Naive B cell (primary cell): ENCODE results near the gene NFKBIL1. TPM values are rescaled to one million over a fixed set of nuclear protein-coding genes. Genes with fewer than 3 reads are reported as not detected.

Experiments used
- ATAC-seq, 2 donors: fragments of 150-1000 bp; cut with Tn5 transposase; 2 replicates each; pipeline ENCODE4 v1.10.0; 2021; ENCODE audit warnings: low read depth in 2 of 2, mild to moderate bottlenecking in 2 of 2, moderate library complexity in 2 of 2
- DNase-seq: peaks from one replicate; pipeline ENCODE4 v3.0.0; 2022
- H3K27ac Mint-ChIP-seq, 6 donors: one replicate each; pipeline ENCODE4 v1.8.0; 2020 to 2022; ENCODE audit warnings: mild to moderate bottlenecking in 6 of 6, mixed read lengths in 6 of 6, moderate library complexity in 5 of 6, inconsistent platforms in 2 of 6
- H3K27me3 Mint-ChIP-seq, 3 donors: one replicate each; pipeline ENCODE4 v1.8.0; 2021 to 2022; ENCODE audit warnings: mixed read lengths in 3 of 3, mild to moderate bottlenecking in 1 of 3
- H3K36me3 Mint-ChIP-seq, 2 donors: one replicate each; pipeline ENCODE4 v1.8.0; 2020 to 2022; ENCODE audit warnings: mixed read lengths in 2 of 2, inconsistent platforms in 1 of 2, mild to moderate bottlenecking in 1 of 2
- H3K4me1 Mint-ChIP-seq, 3 donors: one replicate each; pipeline ENCODE4 v1.8.0; 2020 to 2022; ENCODE audit warnings: mixed read lengths in 3 of 3, inconsistent platforms in 1 of 3, mild to moderate bottlenecking in 1 of 3, moderate library complexity in 1 of 3
- H3K4me3 Mint-ChIP-seq, 8 donors: one replicate each; pipeline ENCODE4 v1.8.0; 2020 to 2022; ENCODE audit warnings: mild to moderate bottlenecking in 8 of 8, mixed read lengths in 8 of 8, moderate library complexity in 8 of 8, inconsistent platforms in 2 of 8
- H3K9me3 Mint-ChIP-seq, 7 donors: one replicate each; pipeline ENCODE4 v1.8.0; 2020 to 2022; ENCODE audit warnings: mixed read lengths in 7 of 7, mild to moderate bottlenecking in 5 of 7, inconsistent platforms in 2 of 7, moderate library complexity in 1 of 7
- polyA plus RNA-seq, 6 donors: library from polyadenylated mRNA; unstranded; fragments of 300-500 nt; fragmentation: Illumina TruSeq; gene quantifications; one replicate each; pipeline ENCODE4 v1.2.3, GENCODE V29; 2021; ENCODE audit warnings: low read depth in 6 of 6

Gene NFKBIL1
- polyA plus RNA-seq, 6 donors from 2014 or later: 0.24 to 11.4 (median 8.9) TPM

- H3K27me3 Mint-ChIP-seq: no peaks in the 10 kb centered on the region
- H3K9me3 Mint-ChIP-seq: no peaks in the 10 kb centered on the region
- ATAC-seq (no peak), DNase-seq (no peak)
- H3K27ac Mint-ChIP-seq: peak overlapping the region in 3 of 6 donors; percentile 12 to 53 (median 22)
- H3K4me1 Mint-ChIP-seq: peaks cover 8 to 14% (median 9%) of the 10 kb centered on the region in 3 donors
- H3K4me3 Mint-ChIP-seq: no peak overlapping the region
- H3K36me3 Mint-ChIP-seq: peaks cover 6 to 13% of the 10 kb centered on the region in 2 donors
Measured at GRCh38 chr6:31529329-31530150, 17.9 kb upstream of the NFKBIL1 start.

DNA sequence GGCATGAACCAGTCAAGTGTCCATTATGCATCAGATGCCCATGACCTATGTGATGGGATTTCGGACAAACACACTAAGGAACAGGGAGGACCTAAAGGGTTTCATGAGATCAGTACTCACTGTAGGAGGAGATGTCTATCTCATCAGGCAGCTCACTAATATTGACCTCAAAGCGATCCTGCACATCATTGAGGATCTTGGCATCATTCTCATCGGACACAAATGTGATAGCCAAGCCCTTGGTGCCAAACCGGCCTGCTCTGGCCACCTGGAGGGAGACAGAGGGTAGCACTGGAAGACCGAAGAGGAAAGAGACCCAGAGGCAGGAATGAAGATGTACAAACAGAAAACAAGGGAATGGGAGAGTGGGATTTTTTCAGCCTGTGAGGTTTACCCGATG, 16.7 kb upstream of the NFKBIL1 start:
- Mint-ChIP-seq H3K27me3 (no peaks in the 10 kb centered on the region), H3K4me1 (peaks cover 10 to 14% (median 11%) of the 10 kb centered on the region in 3 donors), H3K4me3 (no peak overlapping the region), H3K36me3 (peaks cover 11 to 13% of the 10 kb centered on the region in 2 donors), H3K27ac (peak overlapping the region in 2 of 6 donors; percentile 4 to 67), H3K9me3 (no peaks in the 10 kb centered on the region)
- DNase-seq (no peak), ATAC-seq (no peak)

DNA sequence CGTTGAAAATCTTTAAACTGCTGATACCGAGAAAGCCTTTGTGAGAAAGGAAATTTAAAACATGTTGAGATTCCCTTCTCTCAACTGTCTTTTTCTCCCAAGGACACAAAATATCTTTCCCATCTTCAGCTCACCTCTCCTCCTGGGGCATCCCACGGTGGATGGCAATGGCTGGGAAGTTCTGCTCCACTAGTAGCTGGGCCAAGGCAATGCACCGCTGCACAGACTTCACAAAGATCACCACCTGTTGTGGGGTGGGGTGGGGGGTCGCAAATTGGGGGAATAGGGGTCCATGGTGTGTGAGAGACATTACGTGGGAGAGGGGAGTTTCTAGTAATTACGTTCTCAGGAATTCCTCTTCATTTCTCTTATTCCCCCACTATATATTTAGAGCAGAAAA, 16.2 kb upstream of the NFKBIL1 start:
- H3K27ac Mint-ChIP-seq: peak overlapping the region in 1 of 6 donors; percentile 67
- peaks cover 13 to 16% of the 10 kb centered on the region in 2 donors for H3K36me3 Mint-ChIP-seq
- DNase-seq (no peak), ATAC-seq (no peak)
- H3K4me3 Mint-ChIP-seq: no peak overlapping the region
- H3K4me1 Mint-ChIP-seq: peaks cover 15 to 18% (median 16%) of the 10 kb centered on the region in 3 donors
- no peaks in the 10 kb centered on the region for H3K9me3 Mint-ChIP-seq
- H3K27me3 Mint-ChIP-seq: no peaks in the 10 kb centered on the region

DNA sequence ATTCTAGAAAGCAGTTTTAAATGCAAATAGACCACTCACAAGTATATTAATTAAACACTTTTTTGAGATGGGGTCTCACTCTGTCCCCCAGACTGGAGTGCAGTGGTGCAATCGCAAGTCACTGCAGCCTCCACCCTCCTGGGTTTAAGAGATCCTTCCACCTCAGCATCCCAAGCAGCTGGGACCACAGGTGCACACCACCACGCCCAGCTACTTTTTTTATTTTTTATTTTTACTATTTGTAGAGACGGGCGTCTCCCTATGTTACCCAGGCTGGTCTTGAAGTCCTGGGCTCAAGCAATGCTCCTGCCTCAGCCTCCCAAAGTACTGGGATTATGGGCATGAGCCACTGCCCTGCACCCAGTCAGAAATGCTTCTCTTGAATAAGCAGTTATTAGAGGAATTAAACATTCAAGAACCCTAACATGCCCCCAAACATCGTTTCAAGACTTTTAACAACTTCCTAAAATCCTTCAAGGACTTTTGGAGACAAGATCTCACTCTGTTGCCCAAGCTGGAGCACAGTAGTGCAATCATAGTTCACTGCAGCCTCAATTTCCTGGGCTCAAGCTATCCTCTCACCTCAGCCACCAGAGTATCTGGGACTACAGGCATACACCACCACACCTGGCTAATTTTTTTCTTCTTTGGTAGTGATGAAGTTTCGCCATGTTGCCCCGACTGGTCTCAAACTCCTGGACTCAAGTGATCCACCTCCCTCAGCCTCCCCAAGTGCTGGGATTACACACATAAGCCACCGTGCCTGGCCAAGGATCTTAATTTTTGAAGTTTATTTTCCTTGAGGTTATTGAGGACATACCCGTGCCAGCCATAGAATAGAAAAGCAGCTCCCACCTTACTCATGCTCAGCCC, 15.4 kb upstream of the NFKBIL1 start:
- DNase-seq (no peak), ATAC-seq (no peak)
- Mint-ChIP-seq H3K9me3 (no peaks in the 10 kb centered on the region), H3K4me1 (peaks cover 17 to 19% (median 18%) of the 10 kb centered on the region in 3 donors), H3K4me3 (no peak overlapping the region), H3K27me3 (no peaks in the 10 kb centered on the region), H3K27ac (peak overlapping the region in 3 of 6 donors; percentile 7 to 36 (median 22)), H3K36me3 (peaks cover 13 to 21% of the 10 kb centered on the region in 2 donors)

GRCh38 chr6:31532644-31533454, 14.6 kb upstream of the NFKBIL1 start:
- Mint-ChIP-seq H3K9me3 (no peaks in the 10 kb centered on the region), H3K4me3 (peak overlapping the region in 1 of 8 donors; percentile 64), H3K27ac (peak overlapping the region in 1 of 6 donors; percentile 36), H3K4me1 (peaks cover 17 to 19% (median 18%) of the 10 kb centered on the region in 3 donors), H3K36me3 (peaks cover 13 to 21% of the 10 kb centered on the region in 2 donors), H3K27me3 (no peaks in the 10 kb centered on the region)
- ATAC-seq (no peak), DNase-seq (no peak)

GRCh38 chr6:31533455-31533841, 14.0 kb upstream of the NFKBIL1 start:
- peaks cover 16 to 21% of the 10 kb centered on the region in 2 donors for H3K36me3 Mint-ChIP-seq
- DNase-seq: no peak
- H3K9me3 Mint-ChIP-seq: no peaks in the 10 kb centered on the region
- peak overlapping the region in 1 of 8 donors; percentile 64 for H3K4me3 Mint-ChIP-seq
- ATAC-seq: no peak
- H3K27me3 Mint-ChIP-seq: no peaks in the 10 kb centered on the region
- H3K4me1 Mint-ChIP-seq: peaks cover 19 to 23% (median 21%) of the 10 kb centered on the region in 3 donors
- H3K27ac Mint-ChIP-seq: no peak overlapping the region

DNA sequence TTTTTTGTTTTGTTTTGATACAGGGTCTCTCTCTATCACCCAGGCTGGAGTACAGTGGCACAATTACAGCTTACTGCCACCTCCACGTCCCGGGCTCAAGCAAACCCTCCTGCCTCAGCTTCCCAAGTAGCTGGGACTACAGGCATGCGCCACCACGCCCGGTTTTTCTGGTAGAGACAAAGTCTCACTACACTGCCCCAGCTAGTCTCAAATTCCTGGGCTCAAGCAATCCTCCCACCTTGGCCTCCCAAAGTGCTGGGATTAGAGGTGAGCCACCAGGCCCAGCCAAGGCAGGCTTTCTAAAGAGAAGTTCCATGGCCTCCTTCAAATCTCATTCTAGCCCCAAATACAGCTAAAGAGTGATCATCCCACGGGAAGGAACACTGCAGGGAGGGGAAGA, 13.4 kb upstream of the NFKBIL1 start:
- DNase-seq (no peak), ATAC-seq (no peak)
- Mint-ChIP-seq H3K27me3 (no peaks in the 10 kb centered on the region), H3K36me3 (peaks cover 21% of the 10 kb centered on the region in 2 donors), H3K9me3 (no peaks in the 10 kb centered on the region), H3K27ac (peak overlapping the region in 3 of 6 donors; percentile 28 to 84 (median 54)), H3K4me3 (no peak overlapping the region), H3K4me1 (peaks cover 24 to 28% (median 27%) of the 10 kb centered on the region in 3 donors)

- Mint-ChIP-seq H3K9me3 (no peaks in the 10 kb centered on the region), H3K4me3 (no peak overlapping the region), H3K4me1 (peaks cover 30 to 34% (median 33%) of the 10 kb centered on the region in 3 donors), H3K27ac (peak overlapping the region in 1 of 6 donors; percentile 28), H3K36me3 (peaks cover 26 to 27% of the 10 kb centered on the region in 2 donors), H3K27me3 (no peaks in the 10 kb centered on the region)
- DNase-seq: no peak
- ATAC-seq: no peak
Measured at GRCh38 chr6:31534521-31535040, 12.8 kb upstream of the NFKBIL1 start.

DNA sequence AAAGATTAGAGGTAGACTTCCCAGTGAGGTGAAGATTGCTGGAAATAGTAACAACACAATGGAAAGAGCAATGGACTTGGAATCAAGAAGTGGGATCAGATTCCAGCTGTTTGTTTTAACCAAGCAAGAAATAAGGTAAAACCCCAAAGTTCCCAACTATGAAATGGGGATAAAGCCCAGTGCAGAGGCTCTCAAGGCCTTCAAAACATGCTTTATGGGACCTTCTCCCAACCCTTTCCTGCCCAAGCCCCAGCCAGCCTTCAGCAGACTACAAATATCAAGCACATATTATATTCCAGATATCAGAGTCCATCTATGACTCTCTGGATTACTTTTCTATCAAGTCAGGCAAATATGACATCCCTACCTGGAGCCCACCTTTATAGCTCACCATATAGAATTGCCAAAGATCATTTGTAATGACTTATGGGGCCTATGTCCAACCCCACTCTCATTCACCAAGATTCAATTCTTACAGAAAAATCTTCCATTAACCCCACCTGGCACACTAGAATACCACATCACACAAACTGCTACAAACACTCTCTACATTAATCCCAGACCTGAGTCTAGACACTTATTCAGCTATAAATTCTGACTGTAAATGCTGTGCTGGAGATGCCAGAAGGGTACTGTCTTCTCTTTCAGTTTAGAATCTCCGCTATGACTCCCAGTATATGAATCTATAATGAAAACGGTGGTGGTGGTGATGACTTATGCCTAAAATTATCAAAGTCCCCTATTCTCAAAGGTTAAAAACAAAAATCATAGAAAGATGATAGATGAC, 11.7 kb upstream of the NFKBIL1 start:
- Mint-ChIP-seq H3K4me3 (peak overlapping the region in 1 of 8 donors; percentile 37), H3K9me3 (no peaks in the 10 kb centered on the region), H3K27ac (peak overlapping the region in 3 of 6 donors; percentile 36 to 72 (median 38)), H3K27me3 (no peaks in the 10 kb centered on the region), H3K36me3 (peaks cover 25 to 27% of the 10 kb centered on the region in 2 donors), H3K4me1 (peaks cover 35 to 42% (median 42%) of the 10 kb centered on the region in 3 donors)
- ATAC-seq: no peak
- DNase-seq: no peak

- H3K4me1 Mint-ChIP-seq: peaks cover 35 to 56% (median 49%) of the 10 kb centered on the region in 3 donors
- no peak for DNase-seq
- H3K36me3 Mint-ChIP-seq: peaks cover 22 to 25% of the 10 kb centered on the region in 2 donors
- H3K4me3 Mint-ChIP-seq: peak overlapping the region in 7 of 8 donors; percentile 22 to 100 (median 79)
- no peak for ATAC-seq
- H3K9me3 Mint-ChIP-seq: no peaks in the 10 kb centered on the region
- H3K27me3 Mint-ChIP-seq: no peaks in the 10 kb centered on the region
- peak overlapping the region in 5 of 6 donors; percentile 2 to 97 (median 39) for H3K27ac Mint-ChIP-seq
Measured at GRCh38 chr6:31538805-31539400, 8.5 kb upstream of the NFKBIL1 start.

DNA sequence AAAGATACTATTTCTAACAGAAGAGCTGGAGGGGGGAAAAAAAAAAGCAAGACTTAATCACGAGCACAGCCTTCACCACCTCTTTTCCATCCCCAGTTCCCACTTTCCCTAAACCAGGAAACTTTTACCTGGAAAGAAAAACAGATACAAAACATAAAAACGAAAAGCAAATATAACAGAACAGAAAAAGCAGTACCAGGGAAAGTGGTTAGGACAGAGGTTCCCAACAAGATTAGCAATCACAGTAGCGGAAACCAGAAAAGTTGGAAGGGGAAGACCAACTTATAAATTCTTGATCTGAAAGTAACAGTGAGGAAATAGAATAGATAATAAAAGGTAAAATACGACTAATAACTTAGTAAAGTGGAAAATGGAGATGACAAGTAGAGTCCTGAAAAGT, 6.8 kb upstream of the NFKBIL1 start:
- peak overlapping the region; percentile 90 to 100 (median 99) for H3K4me3 Mint-ChIP-seq
- H3K27me3 Mint-ChIP-seq: no peaks in the 10 kb centered on the region
- peaks cover 20 to 22% of the 10 kb centered on the region in 2 donors for H3K36me3 Mint-ChIP-seq
- peak overlapping the region in 5 of 6 donors; percentile 94 to 100 (median 100) for H3K27ac Mint-ChIP-seq
- peaks cover 37 to 49% (median 48%) of the 10 kb centered on the region in 3 donors for H3K4me1 Mint-ChIP-seq
- ATAC-seq (no peak), DNase-seq (no peak)
- H3K9me3 Mint-ChIP-seq: no peaks in the 10 kb centered on the region
